ENCODE data around the gene AMOTL1.

AMOTL1 gene

GRCh38 chr11:94795476-94796189 lies 27.5 kb downstream of the AMOTL1 start:
- no peak for DNase-seq (ENCODE audit: low read depth, low spot score)
- H3K4me3 ChIP-seq: no peak overlapping the region
- TF ChIP-seq POLR2AphosphoS5 (IDR thresholded peaks at IDR 0.05; ENCODE audit: borderline replicate concordance, low read depth, low read length) (no peak), FOXP2 (optimal IDR thresholded peaks at IDR 0.05; ENCODE audit: control extremely low read depth, extremely low read length, insufficient read depth) (no peak), EZH2 (IDR thresholded peaks at IDR 0.05) (no peak)
- H3K27ac ChIP-seq: no peak overlapping the region
- no peak overlapping the region for H3K9ac ChIP-seq (ENCODE audit: insufficient read length)
- peaks cover 25% of the 10 kb centered on the region for H3K36me3 ChIP-seq (ENCODE audit: insufficient read depth, low read length)
- H3K9me3 ChIP-seq (ENCODE audit: low read depth, low read length): no peaks in the 10 kb centered on the region

GRCh38 chr11:94796190-94796580 lies 28.0 kb downstream of the AMOTL1 start:
- DNase-seq (ENCODE audit: low read depth, low spot score): no peak
- no peak for TF ChIP-seq FOXP2 (optimal IDR thresholded peaks at IDR 0.05; ENCODE audit: control extremely low read depth, extremely low read length, insufficient read depth)
- no peak for TF ChIP-seq POLR2AphosphoS5 (IDR thresholded peaks at IDR 0.05; ENCODE audit: borderline replicate concordance, low read depth, low read length)
- TF ChIP-seq EZH2 (IDR thresholded peaks at IDR 0.05): no peak
- Histone ChIP-seq H3K4me3 (no peak overlapping the region), H3K27ac (no peak overlapping the region), H3K36me3 (ENCODE audit: insufficient read depth, low read length) (peaks cover 30% of the 10 kb centered on the region), H3K9me3 (ENCODE audit: low read depth, low read length) (no peaks in the 10 kb centered on the region), H3K9ac (ENCODE audit: insufficient read length) (no peak overlapping the region)

GRCh38 chr11:94796863-94797262 lies 28.7 kb downstream of the AMOTL1 start:
- H3K9me3 ChIP-seq (ENCODE audit: low read depth, low read length): no peaks in the 10 kb centered on the region
- no peak overlapping the region for H3K4me3 ChIP-seq
- no peak for DNase-seq (ENCODE audit: low read depth, low spot score)
- no peak for TF ChIP-seq FOXP2 (optimal IDR thresholded peaks at IDR 0.05; ENCODE audit: control extremely low read depth, extremely low read length, insufficient read depth)
- TF ChIP-seq POLR2AphosphoS5 (IDR thresholded peaks at IDR 0.05; ENCODE audit: borderline replicate concordance, low read depth, low read length): no peak
- TF ChIP-seq EZH2 (IDR thresholded peaks at IDR 0.05): no peak
- peaks cover 35% of the 10 kb centered on the region for H3K36me3 ChIP-seq (ENCODE audit: insufficient read depth, low read length)
- no peak overlapping the region for H3K9ac ChIP-seq (ENCODE audit: insufficient read length)
- no peak overlapping the region for H3K27ac ChIP-seq

- H3K27ac ChIP-seq: no peak overlapping the region
- peaks cover 52% of the 10 kb centered on the region for H3K36me3 ChIP-seq (ENCODE audit: insufficient read depth, low read length)
- H3K9me3 ChIP-seq (ENCODE audit: low read depth, low read length): no peaks in the 10 kb centered on the region
- H3K9ac ChIP-seq (ENCODE audit: insufficient read length): no peak overlapping the region
- TF ChIP-seq POLR2AphosphoS5 (IDR thresholded peaks at IDR 0.05; ENCODE audit: borderline replicate concordance, low read depth, low read length): no peak
- TF ChIP-seq EZH2 (IDR thresholded peaks at IDR 0.05): no peak
- H3K4me3 ChIP-seq: no peak overlapping the region
- DNase-seq (ENCODE audit: low read depth, low spot score): no peak
Measured at GRCh38 chr11:94799726-94800125, 31.6 kb downstream of the AMOTL1 start.

- DNase-seq (ENCODE audit: low read depth, low spot score): no peak
- Histone ChIP-seq H3K9me3 (ENCODE audit: low read depth, low read length) (no peaks in the 10 kb centered on the region), H3K36me3 (ENCODE audit: insufficient read depth, low read length) (peaks cover 59% of the 10 kb centered on the region), H3K9ac (ENCODE audit: insufficient read length) (no peak overlapping the region), H3K27ac (no peak overlapping the region), H3K4me3 (no peak overlapping the region)
- TF ChIP-seq EZH2 (IDR thresholded peaks at IDR 0.05): no peak
- no peak for TF ChIP-seq POLR2AphosphoS5 (IDR thresholded peaks at IDR 0.05; ENCODE audit: borderline replicate concordance, low read depth, low read length)
- no peak for TF ChIP-seq FOXP2 (optimal IDR thresholded peaks at IDR 0.05; ENCODE audit: control extremely low read depth, extremely low read length, insufficient read depth)
Measured at GRCh38 chr11:94800414-94800813, 32.3 kb downstream of the AMOTL1 start.

GRCh38 chr11:94801866-94802460 lies 33.8 kb downstream of the AMOTL1 start:
- H3K27ac ChIP-seq: no peak overlapping the region

GRCh38 chr11:94802501-94802900 lies 34.3 kb downstream of the AMOTL1 start:
- H3K9ac ChIP-seq (ENCODE audit: insufficient read length): no peak overlapping the region
- no peak overlapping the region for H3K27ac ChIP-seq
- no peak for TF ChIP-seq EZH2 (IDR thresholded peaks at IDR 0.05)
- no peak for TF ChIP-seq POLR2AphosphoS5 (IDR thresholded peaks at IDR 0.05; ENCODE audit: borderline replicate concordance, low read depth, low read length)
- TF ChIP-seq FOXP2 (optimal IDR thresholded peaks at IDR 0.05; ENCODE audit: control extremely low read depth, extremely low read length, insufficient read depth): no peak
- H3K4me3 ChIP-seq: no peak overlapping the region
- peaks cover 73% of the 10 kb centered on the region for H3K36me3 ChIP-seq (ENCODE audit: insufficient read depth, low read length)
- H3K9me3 ChIP-seq (ENCODE audit: low read depth, low read length): no peaks in the 10 kb centered on the region
- no peak for DNase-seq (ENCODE audit: low read depth, low spot score)

More at GRCh38 chr11:94801866-94802460, 33.8 kb downstream of the AMOTL1 start:
- Histone ChIP-seq H3K9ac (ENCODE audit: insufficient read length) (no peak overlapping the region), H3K36me3 (ENCODE audit: insufficient read depth, low read length) (peaks cover 73% of the 10 kb centered on the region), H3K4me3 (no peak overlapping the region), H3K9me3 (ENCODE audit: low read depth, low read length) (no peaks in the 10 kb centered on the region)
- no peak for DNase-seq (ENCODE audit: low read depth, low spot score)
- TF ChIP-seq POLR2AphosphoS5 (IDR thresholded peaks at IDR 0.05; ENCODE audit: borderline replicate concordance, low read depth, low read length): no peak
- TF ChIP-seq EZH2 (IDR thresholded peaks at IDR 0.05): no peak
- TF ChIP-seq FOXP2 (optimal IDR thresholded peaks at IDR 0.05; ENCODE audit: control extremely low read depth, extremely low read length, insufficient read depth): no peak

GRCh38 chr11:94803491-94803890 lies 35.3 kb downstream of the AMOTL1 start:
- H3K4me3 ChIP-seq: no peak overlapping the region
- no peak for DNase-seq (ENCODE audit: low read depth, low spot score)
- TF ChIP-seq FOXP2 (optimal IDR thresholded peaks at IDR 0.05; ENCODE audit: control extremely low read depth, extremely low read length, insufficient read depth) (no peak), EZH2 (IDR thresholded peaks at IDR 0.05) (no peak), POLR2AphosphoS5 (IDR thresholded peaks at IDR 0.05; ENCODE audit: borderline replicate concordance, low read depth, low read length) (no peak)
- H3K27ac ChIP-seq: no peak overlapping the region
- peaks cover 74% of the 10 kb centered on the region for H3K36me3 ChIP-seq (ENCODE audit: insufficient read depth, low read length)
- H3K9me3 ChIP-seq (ENCODE audit: low read depth, low read length): no peaks in the 10 kb centered on the region
- H3K9ac ChIP-seq (ENCODE audit: insufficient read length): no peak overlapping the region

All from SK-N-MC (cell line).